SK-N-SH (cell line): ENCODE measurements around the gene SASH1. TPM values are rescaled to one million over a fixed set of nuclear protein-coding genes. Genes with fewer than 3 reads are reported as not detected.

Source experiments
- CTCF ChIA-PET: fragments of 300-600, 350-600 bp; formaldehyde crosslinking; extraction: SDS; loops from one replicate; lab custom pipeline; 2021; lab: Yijun Ruan, JAX
- POLR2A ChIA-PET: fragments of 350-600 bp; sonication (Branson Sonifier 250); formaldehyde crosslinking; extraction: SDS; loops from one replicate; lab custom pipeline; 2020; ENCODE audit warnings: antibody characterized with exemption, inconsistent platforms; lab: Yijun Ruan, JAX
- DNase-seq: peaks from one replicate; pipeline ENCODE4 v3.0.0; 2012
- H2AFZ ChIP-seq: fragments of 200-600 bp; sonication (generic); 2 replicates; pipeline ENCODE4 v1.8.1; 2016; ENCODE audit warnings: antibody characterized with exemption, mild to moderate bottlenecking, low read depth
- H3F3A ChIP-seq: fragments of 200-600 bp; sonication (generic); replicated peaks from 2 replicates; pipeline ENCODE3; 2016; ENCODE audit warnings: antibody characterized with exemption, mild to moderate bottlenecking; ENCODE audit not compliant: insufficient read depth
- H3K27ac ChIP-seq, 2 experiments: fragments of 200-500 bp in 1 of 2; fragments of 200-600 bp in 1 of 2; sonication (Bioruptor generic) in 1 of 2; sonication (generic), shearing (Covaris generic) in 1 of 2; 2 replicates each; pipeline versions ENCODE4 v1.5.1 to v1.6.1; 2014 to 2016; ENCODE audit warnings: low read depth in 2 of 2, inconsistent platforms in 1 of 2, low read length in 1 of 2, mild to moderate bottlenecking in 1 of 2, mixed read lengths in 1 of 2
- H3K27me3 ChIP-seq: fragments of 200-600 bp; sonication (generic), shearing (Covaris generic); 2 replicates; pipeline ENCODE4 v1.6.1; 2016; ENCODE audit warnings: mixed run types; ENCODE audit not compliant: insufficient read depth
- H3K36me3 ChIP-seq, 2 experiments: fragments of 200-500 bp in 1 of 2; fragments of 200-600 bp in 1 of 2; sonication (Bioruptor generic) in 1 of 2; sonication (generic) in 1 of 2; replicated peaks in 1 of 2; 2 replicates each; pipeline versions ENCODE3 to v1.5.1; 2014 to 2016; ENCODE audit warnings: low read length in 1 of 2, mild to moderate bottlenecking in 1 of 2; ENCODE audit not compliant: insufficient read depth in 2 of 2, control insufficient read depth in 1 of 2
- H3K4me1 ChIP-seq, 2 experiments: fragments of 200-500 bp in 1 of 2; fragments of 200-600 bp in 1 of 2; sonication (Bioruptor generic) in 1 of 2; sonication (generic), shearing (Covaris generic) in 1 of 2; 2 replicates each; pipeline versions ENCODE4 v1.5.1 to v1.6.1; 2014 to 2016; ENCODE audit warnings: low read depth in 1 of 2, low read length in 1 of 2, mixed run types in 1 of 2; ENCODE audit not compliant: insufficient read depth in 2 of 2, control insufficient read depth in 1 of 2
- H3K4me2 ChIP-seq: fragments of 200-600 bp; sonication (generic), shearing (Covaris generic); 2 replicates; pipeline ENCODE4 v1.6.1; 2017; ENCODE audit warnings: mixed run types
- H3K4me3 ChIP-seq, 2 experiments: fragments of 200-500 bp in 1 of 2; fragments of 200-600 bp in 1 of 2; sonication (Bioruptor generic) in 1 of 2; sonication (generic), shearing (Covaris generic) in 1 of 2; 2 replicates each; pipeline versions ENCODE4 v1.5.1 to v1.8.1; 2014 to 2016; ENCODE audit warnings: low read depth in 2 of 2, inconsistent platforms in 1 of 2, low read length in 1 of 2, mild to moderate bottlenecking in 1 of 2, mixed read lengths in 1 of 2, moderate library complexity in 1 of 2
- H3K79me2 ChIP-seq: fragments of 200-600 bp; sonication (generic); 2 replicates; pipeline ENCODE4 v1.8.1; 2017; ENCODE audit warnings: mild to moderate bottlenecking; ENCODE audit not compliant: insufficient read depth
- H3K9ac ChIP-seq: fragments of 200-600 bp; sonication (generic); 2 replicates; pipeline ENCODE4 v1.6.1; 2017; ENCODE audit warnings: mixed run types
- H3K9me2 ChIP-seq: fragments of 200-600 bp; sonication (generic); 2 replicates; pipeline ENCODE4 v1.6.1; 2017; ENCODE audit warnings: mixed run types
- H3K9me3 ChIP-seq: fragments of 200-600 bp; sonication (generic); 2 replicates; pipeline ENCODE4 v1.6.1; 2017; ENCODE audit warnings: mixed run types, mild to moderate bottlenecking, moderate library complexity
- H4K20me1 ChIP-seq: fragments of 200-600 bp; sonication (generic); 2 replicates; pipeline ENCODE4 v1.6.1; 2017; ENCODE audit warnings: mild to moderate bottlenecking, mixed run types; ENCODE audit not compliant: insufficient read depth
- FOXJ3 ChIP-seq: sonication (generic); formaldehyde crosslinking; IDR thresholded peaks from 2 replicates; pipeline ENCODE4 v1.5.1; 2020; ENCODE audit warnings: mild to moderate bottlenecking, missing genetic modification reagents
- FOXM1 ChIP-seq: IDR thresholded peaks from 2 replicates; pipeline ENCODE4 v1.4.0; 2012; ENCODE audit warnings: low read depth, mild to moderate bottlenecking
- MAX ChIP-seq: IDR thresholded peaks from 2 replicates; pipeline ENCODE4 v1.4.0; 2012; ENCODE audit warnings: low read depth
- RAD21 ChIP-seq: IDR thresholded peaks from 2 replicates; pipeline ENCODE4 v1.6.1; 2012; ENCODE audit warnings: mild to moderate bottlenecking, low read length
- RFX5 ChIP-seq: IDR thresholded peaks from 2 replicates; pipeline ENCODE4 v1.6.1; 2012; ENCODE audit warnings: mild to moderate bottlenecking, improper control_type of control experiment, low read length
- TCF12 ChIP-seq: IDR thresholded peaks from 2 replicates; pipeline ENCODE4 v1.4.0; 2012
- USF1 ChIP-seq: IDR thresholded peaks from 2 replicates; pipeline ENCODE4 v1.4.0; 2012; ENCODE audit warnings: low read depth, borderline replicate concordance
- YY1 ChIP-seq: IDR thresholded peaks from 2 replicates; pipeline ENCODE4 v1.4.0; 2012; ENCODE audit warnings: low read depth, mild to moderate bottlenecking
- WGBS: methylation state at CpG from one replicate; pipeline ENCODE4 v1.1.6; 2017; ENCODE audit warnings: low lambda C conversion rate; 5-methylcytosine and 5-hydroxymethylcytosine counted together
- polyA plus RNA-seq, 3 experiments: library from polyadenylated mRNA; depleted of rRNA; stranded (reverse); fragments of >200 nt; gene quantifications; 2 replicates each; pipeline ENCODE4 v1.2.3, GENCODE V29; 2012
- TF ChIP-seq, protein P1 (sequence below): IDR thresholded peaks from 2 replicates; pipeline ENCODE4; 2012
- TF ChIP-seq, protein P2 (sequence below): fragments of 150-350 bp; IDR thresholded peaks from 2 replicates; pipeline ENCODE4 v1.6.1; 2017; ENCODE audit warnings: antibody characterized with exemption, low read length, low read depth, borderline replicate concordance

The SASH1 gene
- polyA plus RNA-seq, 1 of the 3 experiments (the other 2 are of a cell fraction) = 19.8 TPM

DNA sequence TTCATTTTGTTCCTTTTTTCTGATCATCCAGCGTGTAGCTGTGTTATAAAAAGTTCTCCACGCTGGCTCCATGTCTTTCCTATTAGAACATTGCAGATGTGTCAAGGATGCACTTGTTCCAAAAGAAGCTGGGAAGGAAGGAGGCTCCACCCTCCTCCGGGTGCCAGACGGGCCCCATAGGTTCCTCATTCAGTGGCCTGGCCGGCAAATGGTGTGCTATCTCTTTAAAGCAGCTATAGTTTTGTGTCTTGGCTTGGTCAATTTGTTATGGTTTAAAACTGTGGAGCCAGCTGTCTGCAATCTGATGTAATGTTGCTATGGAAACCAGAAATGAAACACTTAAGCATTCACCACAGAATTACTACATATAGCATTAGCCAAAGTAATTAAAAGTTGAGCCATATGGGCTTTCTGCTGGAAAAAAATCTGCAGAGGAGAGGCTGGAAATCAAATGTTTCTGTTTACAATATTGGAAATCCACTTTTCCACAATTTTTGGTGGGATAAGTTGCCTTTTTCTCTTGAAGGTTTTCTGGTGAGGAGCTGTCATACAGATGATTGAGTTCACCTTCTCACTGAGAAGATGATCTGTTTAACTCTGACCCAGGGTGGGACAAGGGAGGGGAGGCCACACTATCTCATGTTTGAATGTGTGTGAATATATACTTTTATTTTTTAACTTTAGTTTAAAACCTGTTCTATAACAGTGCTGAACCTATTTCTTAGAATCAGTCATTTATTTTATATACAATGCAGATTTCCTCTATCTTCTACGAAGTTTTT lies 167.4 kb downstream of the SASH1 start:
- Histone ChIP-seq H2AFZ (no peak overlapping the region), H3K4me2 (peak overlapping the region; percentile 88), H3K79me2 (peaks cover 84% of the 10 kb centered on the region), H3K27ac (peak overlapping the region; percentile 80 to 98; a peak in 3 of 4 replicates), H3K9ac (peak overlapping the region; percentile 90), H3K4me1 (peaks cover 3 to 8% of the 10 kb centered on the region in 2 experiments; a peak in 3 of 4 replicates), H3F3A (peaks cover 38% of the 10 kb centered on the region), H4K20me1 (no peaks in the 10 kb centered on the region), H3K9me2 (no peaks in the 10 kb centered on the region), H3K27me3 (no peaks in the 10 kb centered on the region), H3K4me3 (peak overlapping the region; percentile 50 to 69; a peak in 3 of 4 replicates), H3K9me3 (no peaks in the 10 kb centered on the region), H3K36me3 (peaks cover 0 to 4% of the 10 kb centered on the region in 2 experiments)
- 12% methylated on average over 6 of the region's 6 CpGs for whole genome bisulfite sequencing
- POLR2A ChIA-PET = no interaction called here
- TF ChIP-seq USF1 (no peak), TCF12 (peak; percentile 47; the same call in 1 of the 2 replicates), RFX5 (no peak), FOXM1 (peak; percentile 86)
- TF ChIP-seq, protein P1, sequence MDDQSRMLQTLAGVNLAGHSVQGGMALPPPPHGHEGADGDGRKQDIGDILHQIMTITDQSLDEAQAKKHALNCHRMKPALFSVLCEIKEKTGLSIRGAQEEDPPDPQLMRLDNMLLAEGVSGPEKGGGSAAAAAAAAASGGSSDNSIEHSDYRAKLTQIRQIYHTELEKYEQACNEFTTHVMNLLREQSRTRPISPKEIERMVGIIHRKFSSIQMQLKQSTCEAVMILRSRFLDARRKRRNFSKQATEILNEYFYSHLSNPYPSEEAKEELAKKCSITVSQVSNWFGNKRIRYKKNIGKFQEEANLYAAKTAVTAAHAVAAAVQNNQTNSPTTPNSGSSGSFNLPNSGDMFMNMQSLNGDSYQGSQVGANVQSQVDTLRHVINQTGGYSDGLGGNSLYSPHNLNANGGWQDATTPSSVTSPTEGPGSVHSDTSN = peak; percentile 51; the same call in 1 of the 2 replicates
- CTCF ChIA-PET = interaction anchor here (0.8 to 1.4 kb wide), 2 partner anchors 10 to 49 kb away, joined by 3 read pairs; no protein-coding TSS in a partner anchor
- no peak for DNase-seq

GRCh38 chr6:148513145-148514071 lies 170.8 kb downstream of the SASH1 start:
- Histone ChIP-seq H3K9ac (peak overlapping the region; percentile 57; the same call in 1 of the 2 replicates), H3K4me3 (no peak overlapping the region), H3K27ac (peak overlapping the region; percentile 68 to 87), H3K79me2 (peaks cover 76% of the 10 kb centered on the region), H3K9me3 (no peaks in the 10 kb centered on the region), H3K36me3 (peaks cover 9 to 24% of the 10 kb centered on the region in 2 experiments), H3K27me3 (no peaks in the 10 kb centered on the region), H3K4me2 (peak overlapping the region; percentile 56), H4K20me1 (no peaks in the 10 kb centered on the region), H2AFZ (no peak overlapping the region), H3F3A (peaks cover 19% of the 10 kb centered on the region), H3K4me1 (peaks cover 0 to 3% of the 10 kb centered on the region in 2 experiments; a peak in 3 of 4 replicates), H3K9me2 (no peaks in the 10 kb centered on the region)
- ChIA-PET CTCF (interaction anchor here (1.7 kb wide), 1 partner anchor 49 kb away, joined by 3 read pairs; no protein-coding TSS in a partner anchor), POLR2A (no interaction called here)
- no peak for TF ChIP-seq FOXM1
- no peak for TF ChIP-seq FOXJ3 (CRISPR knock-in tag)
- TF ChIP-seq MAX = no peak
- TF ChIP-seq RAD21 = no peak
- no peak for TF ChIP-seq YY1
- TF ChIP-seq, protein P2, sequence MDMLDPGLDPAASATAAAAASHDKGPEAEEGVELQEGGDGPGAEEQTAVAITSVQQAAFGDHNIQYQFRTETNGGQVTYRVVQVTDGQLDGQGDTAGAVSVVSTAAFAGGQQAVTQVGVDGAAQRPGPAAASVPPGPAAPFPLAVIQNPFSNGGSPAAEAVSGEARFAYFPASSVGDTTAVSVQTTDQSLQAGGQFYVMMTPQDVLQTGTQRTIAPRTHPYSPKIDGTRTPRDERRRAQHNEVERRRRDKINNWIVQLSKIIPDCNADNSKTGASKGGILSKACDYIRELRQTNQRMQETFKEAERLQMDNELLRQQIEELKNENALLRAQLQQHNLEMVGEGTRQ = no peak
- no peak for DNase-seq
- 65% methylated on average over 12 of the region's 14 CpGs for WGBS
